ENCODE results near the gene MAML2. TPM values are rescaled to one million over a fixed set of nuclear protein-coding genes. Genes with fewer than 3 reads are reported as not detected.
"Not testable (repeated sequence)": the region's sequence is repeated elsewhere in the genome, so short reads cannot be mapped to it uniquely, and the experiment has no call there.

MAML2 gene
- total RNA-seq, 1 donor from 2014 or later = 18.7 TPM

GRCh38 chr11:96275801-96276594 is 67.0 kb downstream of the MAML2 start:
- Mint-ChIP-seq H3K4me1 (peaks cover 42% of the 10 kb centered on the region), H3K36me3 (ENCODE audit: low read depth) (peaks cover 9% of the 10 kb centered on the region), H3K4me3 (no peak overlapping the region), H3K27ac (ENCODE audit: unreplicated experiment) (no peak overlapping the region), H3K27me3 (ENCODE audit: low read depth) (no peaks in the 10 kb centered on the region), H3K9me3 (peaks cover 4% of the 10 kb centered on the region)
- no peak for DNase-seq (ENCODE audit: low read depth, low spot score)
- no peak for TF ChIP-seq CTCF (conservative IDR thresholded peaks at IDR 0.05)

- Mint-ChIP-seq H3K36me3 (ENCODE audit: low read depth) (peaks cover 29% of the 10 kb centered on the region), H3K9me3 (peaks cover 10% of the 10 kb centered on the region), H3K4me1 (peaks cover 25% of the 10 kb centered on the region), H3K4me3 (no peak overlapping the region), H3K27ac (ENCODE audit: unreplicated experiment) (no peak overlapping the region), H3K27me3 (ENCODE audit: low read depth) (no peaks in the 10 kb centered on the region)
- DNase-seq (ENCODE audit: low read depth, low spot score) = no peak
- TF ChIP-seq CTCF (conservative IDR thresholded peaks at IDR 0.05) = no peak
These were observed 69.5 kb downstream of the MAML2 start for GRCh38 chr11:96273507-96273906.

GRCh38 chr11:96272529-96273222 is 70.3 kb downstream of the MAML2 start:
- Mint-ChIP-seq H3K4me3 (no peak overlapping the region), H3K36me3 (ENCODE audit: low read depth) (peaks cover 30% of the 10 kb centered on the region), H3K9me3 (peaks cover 11% of the 10 kb centered on the region), H3K27me3 (ENCODE audit: low read depth) (no peaks in the 10 kb centered on the region), H3K27ac (ENCODE audit: unreplicated experiment) (no peak overlapping the region), H3K4me1 (peaks cover 21% of the 10 kb centered on the region)
- TF ChIP-seq CTCF (conservative IDR thresholded peaks at IDR 0.05) = no peak
- no peak for DNase-seq (ENCODE audit: low read depth, low spot score)

GRCh38 chr11:96271777-96272176 is 71.2 kb downstream of the MAML2 start:
- peaks cover 31% of the 10 kb centered on the region for H3K36me3 Mint-ChIP-seq (ENCODE audit: low read depth)
- no peak overlapping the region for H3K4me3 Mint-ChIP-seq
- peaks cover 11% of the 10 kb centered on the region for H3K9me3 Mint-ChIP-seq
- no peaks in the 10 kb centered on the region for H3K27me3 Mint-ChIP-seq (ENCODE audit: low read depth)
- TF ChIP-seq CTCF (conservative IDR thresholded peaks at IDR 0.05) = no peak
- H3K4me1 Mint-ChIP-seq = peaks cover 24% of the 10 kb centered on the region
- no peak for DNase-seq (ENCODE audit: low read depth, low spot score)
- no peak overlapping the region for H3K27ac Mint-ChIP-seq (ENCODE audit: unreplicated experiment)

- Mint-ChIP-seq H3K9me3 (peaks cover 11% of the 10 kb centered on the region), H3K4me1 (peaks cover 23% of the 10 kb centered on the region), H3K36me3 (ENCODE audit: low read depth) (peaks cover 34% of the 10 kb centered on the region)
- H3K27me3 Mint-ChIP-seq (ENCODE audit: low read depth); DNase-seq (ENCODE audit: low read depth, low spot score); H3K27ac Mint-ChIP-seq (ENCODE audit: unreplicated experiment); H3K4me3 Mint-ChIP-seq: not testable (repeated sequence)
These were observed 71.6 kb downstream of the MAML2 start for GRCh38 chr11:96271352-96271751.

- not testable (repeated sequence) for H3K27ac Mint-ChIP-seq (ENCODE audit: unreplicated experiment); DNase-seq (ENCODE audit: low read depth, low spot score); H3K4me3 Mint-ChIP-seq; H3K27me3 Mint-ChIP-seq (ENCODE audit: low read depth)
- Mint-ChIP-seq H3K36me3 (ENCODE audit: low read depth) (peaks cover 34% of the 10 kb centered on the region), H3K9me3 (peaks cover 11% of the 10 kb centered on the region), H3K4me1 (peaks cover 42% of the 10 kb centered on the region)
These were observed 74.5 kb downstream of the MAML2 start for GRCh38 chr11:96268527-96268926.
